Motor neuron (in vitro differentiated cells): ENCODE measurements around the gene CNN2. TPM values are rescaled to one million over a fixed set of nuclear protein-coding genes. Genes with fewer than 3 reads are reported as not detected.

ENCODE experiments used
- ATAC-seq, 8 experiments: fragments of 200-7000 bp; cut with Tn5 transposase; replicated peaks in 6 of 8; 2 replicates each; pipeline ENCODE4 v1.8.0; 2021; ENCODE audit warnings: mild to moderate bottlenecking in 8 of 8, moderate library complexity in 8 of 8
- H3K27ac ChIP-seq, 2 donors: fragments of 250-450 bp; sonication (Bioruptor Pico); 2 replicates each; pipeline ENCODE4 v1.9.0; 2021; ENCODE audit warnings: antibody characterized with exemption in 2 of 2, mild to moderate bottlenecking in 2 of 2, moderate library complexity in 1 of 2
- H3K4me1 ChIP-seq, 2 donors: fragments of 250-450 bp; sonication (Bioruptor Pico); replicated peaks in 1 of 2; 2 replicates each; pipeline ENCODE4 v1.6.1; 2021; ENCODE audit warnings: antibody characterized with exemption in 2 of 2, mild to moderate bottlenecking in 2 of 2, moderate library complexity in 1 of 2
- H3K4me3 ChIP-seq, 5 donors: fragments of 250-450 bp; sonication (Bioruptor Pico); 2 replicates each; pipeline ENCODE4 v1.9.0; 2021; ENCODE audit warnings: antibody characterized with exemption in 5 of 5, mild to moderate bottlenecking in 5 of 5, moderate library complexity in 4 of 5
- WGBS, 10 experiments: fragments of 450-650 bp; shearing (Covaris generic); methylation state at CpG; one replicate each; pipeline ENCODE4 v1.0.0; 2022; 5-methylcytosine and 5-hydroxymethylcytosine counted together
- in situ Hi-C, 9 experiments: fragments of 400-800 bp; cut with MboI; loops; one replicate each; pipeline ENCODE4 v1.15.0; 2021; ENCODE audit warnings: low sequenced_read_pairs in 9 of 9, low pct_unique_long_range_greater_than_20kb in 2 of 9; ENCODE audit not compliant: unreplicated experiment in 9 of 9
- total RNA-seq, 8 experiments: library from RNA; unstranded; fragments of 300-600 nt; gene quantifications; 2 replicates each; pipeline versions ENCODE4 v1.2.3 to v1.2.4, GENCODE V29; 2022

Gene CNN2
- total RNA-seq, 8 experiments from 2014 or later: 24.9 to 141 (median 63.0) TPM

GRCh38 chr19:1084024-1084868 lies 57.8 kb downstream of the CNN2 start:
- no peak overlapping the region for H3K27ac ChIP-seq
- no peak for ATAC-seq
- 67 to 100% (median 95%) methylated on average over 1 to 12 of the region's 43 CpGs; no CpG with 5 or more reads in 2 of the 10 experiments for WGBS, 10 experiments
- peaks cover 0 to 12% of the 10 kb centered on the region in 2 donors for H3K4me1 ChIP-seq
- in situ Hi-C loops: no loop called here
- H3K4me3 ChIP-seq: no peak overlapping the region

DNA sequence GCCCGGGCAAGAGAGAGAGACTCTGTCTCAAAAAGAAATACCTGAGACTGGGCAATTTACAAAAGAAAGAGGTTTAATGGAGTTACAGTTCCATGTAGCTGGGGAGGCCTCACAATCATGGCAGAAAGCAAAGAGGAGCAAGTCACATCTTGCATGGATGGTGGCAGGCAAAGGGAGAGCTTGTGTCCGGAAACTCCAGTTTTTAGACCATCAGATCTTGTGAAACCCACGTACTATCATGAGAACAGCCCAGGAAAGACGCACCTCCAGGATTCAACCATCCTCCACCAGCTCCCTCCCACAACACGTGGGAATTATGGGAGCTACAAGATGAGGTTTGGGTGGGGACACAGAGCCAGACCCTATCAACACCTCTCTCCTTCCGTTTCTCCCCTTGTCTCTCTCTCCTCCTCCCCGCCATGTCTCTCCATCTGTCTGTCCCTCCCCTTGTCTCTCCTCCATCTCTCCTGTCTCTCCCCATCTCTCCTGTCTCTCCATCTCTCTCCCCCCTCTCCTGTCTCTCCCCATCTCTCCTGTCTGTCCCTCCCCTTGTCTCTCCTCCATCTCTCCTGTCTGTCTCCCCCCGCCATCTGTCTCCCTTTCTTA lies 58.7 kb downstream of the CNN2 start:
- in situ Hi-C loops: no loop called here
- WGBS, 10 experiments: 60 to 100% (median 86%) methylated on average over 1 to 3 of the region's 8 CpGs; no CpG with 5 or more reads in 2 of the 10 experiments
- peak in 1 of 8 experiments; percentile 7 for ATAC-seq
- Histone ChIP-seq H3K27ac (no peak overlapping the region), H3K4me3 (no peak overlapping the region), H3K4me1 (peaks cover 0 to 12% of the 10 kb centered on the region in 2 donors)

GRCh38 chr19:1085676-1086442 lies 59.5 kb downstream of the CNN2 start:
- in situ Hi-C loops: no loop called here
- no peak overlapping the region for H3K27ac ChIP-seq
- WGBS, 10 experiments: 0 to 86% (median 40%) methylated on average over 1 to 6 of the region's 38 CpGs; no CpG with 5 or more reads in 7 of the 10 experiments

DNA sequence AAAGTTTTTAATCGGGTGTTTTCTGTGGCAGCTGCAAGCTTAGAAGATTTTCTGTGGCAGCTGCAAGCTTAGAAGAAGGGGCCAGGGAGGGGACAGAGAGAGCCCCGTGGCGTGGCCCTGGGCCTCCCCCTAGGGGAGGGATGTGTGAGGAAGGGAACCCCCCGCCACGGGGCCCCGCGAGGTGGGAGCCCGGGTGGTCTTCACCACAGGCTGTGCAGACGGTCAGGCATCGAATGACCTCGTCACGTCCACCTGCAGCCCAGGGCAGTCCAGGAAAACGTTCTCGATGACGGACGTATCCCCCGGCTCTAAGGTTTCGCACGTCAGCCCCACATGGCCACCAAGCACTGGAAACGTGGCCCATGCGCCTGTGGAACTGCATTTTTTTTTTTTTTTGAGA lies 60.2 kb downstream of the CNN2 start:
- in situ Hi-C loops: no loop called here
- no peak overlapping the region for H3K4me3 ChIP-seq
- H3K4me1 ChIP-seq: peaks cover 0 to 11% of the 10 kb centered on the region in 2 donors
- WGBS, 10 experiments: 76 to 86% (median 80%) methylated on average over 1 to 9 of the region's 21 CpGs; no CpG with 5 or more reads in 7 of the 10 experiments
- ATAC-seq: no peak
- no peak overlapping the region for H3K27ac ChIP-seq

More at GRCh38 chr19:1085676-1086442, 59.5 kb downstream of the CNN2 start:
- Histone ChIP-seq H3K4me3 (no peak overlapping the region), H3K4me1 (peaks cover 0 to 12% of the 10 kb centered on the region in 2 donors)
- ATAC-seq: peak in 1 of 8 experiments; percentile 5

- in situ Hi-C loops: no loop called here
- WGBS, 10 experiments: 40 to 100% (median 88%) methylated on average over 3 to 10 of the region's 27 CpGs; no CpG with 5 or more reads in 3 of the 10 experiments
- peaks cover 0 to 2% of the 10 kb centered on the region in 2 donors for H3K4me1 ChIP-seq
- no peak overlapping the region for H3K4me3 ChIP-seq
- no peak overlapping the region for H3K27ac ChIP-seq
- no peak for ATAC-seq
Observed at GRCh38 chr19:1087813-1088415, 61.5 kb downstream of the CNN2 start.

DNA sequence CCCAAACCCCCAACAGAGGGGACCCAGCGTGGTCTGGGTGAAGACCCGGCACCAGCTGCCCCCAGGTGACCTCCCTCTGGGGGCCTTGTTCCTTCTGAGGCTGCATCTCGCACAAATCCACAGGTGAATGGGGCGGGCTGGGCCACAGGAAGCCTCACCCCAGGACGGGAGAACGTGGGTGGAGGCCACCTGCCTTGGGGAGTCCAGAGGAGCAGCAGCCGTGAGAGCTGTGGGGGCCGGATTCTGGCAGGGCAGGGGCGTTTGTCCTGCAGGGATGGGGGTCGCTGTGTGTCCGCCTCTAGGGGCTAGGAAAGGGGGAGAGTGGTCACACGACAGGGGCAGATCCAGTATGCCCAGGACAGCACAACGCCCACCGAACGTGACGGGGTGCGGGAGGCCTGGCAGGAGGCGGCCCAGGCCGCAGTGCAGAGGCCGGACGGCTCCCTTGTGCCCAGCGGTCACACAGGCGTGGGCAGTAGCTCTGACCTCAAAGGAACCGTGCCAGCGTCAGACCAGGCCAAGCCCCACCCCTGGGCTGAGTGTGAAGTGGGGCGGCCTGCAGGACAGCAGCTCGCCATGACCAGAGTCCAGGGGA lies 62.1 kb downstream of the CNN2 start:
- ATAC-seq: peak in 2 of 8 experiments; percentile 5 to 14
- 67% methylated on average over 1 of the region's 27 CpGs; no CpG with 5 or more reads in 9 of the 10 experiments for WGBS, 10 experiments

More for the DNA sequence above, 62.1 kb downstream of the CNN2 start:
- in situ Hi-C loops: no loop called here
- Histone ChIP-seq H3K27ac (no peak overlapping the region), H3K4me1 (peaks cover under 1 to 1% of the 10 kb centered on the region in 2 donors), H3K4me3 (no peak overlapping the region)

Other genes with a start within 250 kb of the CNN2 start
- gene PTBP1, start 229.2 kb upstream of the CNN2 start, total RNA-seq: 100 to 1,000 TPM in 4 of 8 experiments, 10 to 100 TPM in 4; 39.0 to 258 (median 109) TPM
- gene PLPPR3, start 204.7 kb upstream of the CNN2 start, total RNA-seq: 10 to 100 TPM in 5 of 8 experiments, under 1 TPM in 3; 0.22 to 68.1 (median 43.3) TPM
- gene AZU1, start 198.8 kb upstream of the CNN2 start, total RNA-seq: 1 to 10 TPM in 1 of 8 experiments, under 1 TPM in 5, not detected in 2; 0.24 to 1.4 (median 0.71) TPM
- 1 to 10 TPM in 1 of 8 experiments, under 1 TPM in 2, not detected in 5; 0.37 to 1.2 (median 0.54) TPM for gene PRTN3, start 185.6 kb upstream of the CNN2 start, total RNA-seq
- gene ELANE, start 174.3 kb upstream of the CNN2 start, total RNA-seq: under 1 TPM in 1 of 8 experiments, not detected in 7; 0.32 TPM
- gene CFD, start 166.9 kb upstream of the CNN2 start, total RNA-seq: 10 to 100 TPM in 1 of 8 experiments, 1 to 10 TPM in 4, under 1 TPM in 3; 0.83 to 72.1 (median 1.6) TPM
- gene MED16, start 133.4 kb upstream of the CNN2 start, total RNA-seq: 10 to 100 TPM; 15.0 to 44.1 (median 26.1) TPM
- under 1 TPM in 1 of 8 experiments, not detected in 7; under 0.01 TPM for gene RNU6-9, start 133.1 kb upstream of the CNN2 start, total RNA-seq
- 10 to 100 TPM; 25.7 to 35.6 (median 30.1) TPM for gene R3HDM4, start 113.4 kb upstream of the CNN2 start, total RNA-seq
- 1 to 10 TPM in 2 of 8 experiments, under 1 TPM in 5, not detected in 1; 0.24 to 2.1 (median 0.64) TPM for gene KISS1R, start 109.3 kb upstream of the CNN2 start, total RNA-seq
- gene ARID3A, start 100.6 kb upstream of the CNN2 start, total RNA-seq: 10 to 100 TPM in 4 of 8 experiments, 1 to 10 TPM in 4; 5.8 to 22.6 (median 10.3) TPM
- 10 to 100 TPM; 23.8 to 64.7 (median 36.2) TPM for gene WDR18, start 42.3 kb upstream of the CNN2 start, total RNA-seq
- 1 to 10 TPM in 1 of 8 experiments, under 1 TPM in 6, not detected in 1; 0.08 to 1.1 (median 0.28) TPM for gene GRIN3B, start 26.2 kb upstream of the CNN2 start, total RNA-seq
- 100 to 1,000 TPM in 2 of 8 experiments, 10 to 100 TPM in 6; 59.4 to 125 (median 87.8) TPM for gene TMEM259, start 5.5 kb upstream of the CNN2 start, total RNA-seq
- under 1 TPM in 1 of 8 experiments, not detected in 7; under 0.01 TPM for gene RNU6-2, start 5.1 kb upstream of the CNN2 start, total RNA-seq
- gene ABCA7, start 13.5 kb downstream of the CNN2 start, total RNA-seq: 10 to 100 TPM in 4 of 8 experiments, 1 to 10 TPM in 4; 6.5 to 35.6 (median 9.1) TPM
- gene ARHGAP45, start 40.6 kb downstream of the CNN2 start, total RNA-seq: 10 to 100 TPM in 1 of 8 experiments, 1 to 10 TPM in 7; 2.8 to 13.1 (median 5.7) TPM
- gene POLR2E, start 68.8 kb downstream of the CNN2 start, total RNA-seq: 100 to 1,000 TPM in 4 of 8 experiments, 10 to 100 TPM in 4; 73.0 to 233 (median 103) TPM
- gene GPX4, start 77.4 kb downstream of the CNN2 start, total RNA-seq: 100 to 1,000 TPM; 331 to 509 (median 399) TPM
- 10 to 100 TPM in 6 of 8 experiments, 1 to 10 TPM in 2; 5.6 to 54.9 (median 22.5) TPM for gene SBNO2, start 147.7 kb downstream of the CNN2 start, total RNA-seq
- 10 to 100 TPM; 30.1 to 61.1 (median 36.6) TPM for gene STK11, start 179.2 kb downstream of the CNN2 start, total RNA-seq
- gene CBARP, start 211.4 kb downstream of the CNN2 start, total RNA-seq: 10 to 100 TPM in 3 of 8 experiments, 1 to 10 TPM in 5; 1.2 to 18.0 (median 8.5) TPM
- 100 to 1,000 TPM in 3 of 8 experiments, 10 to 100 TPM in 5; 72.1 to 359 (median 83.5) TPM for gene ATP5F1D, start 215.1 kb downstream of the CNN2 start, total RNA-seq
- gene MIDN, start 222.0 kb downstream of the CNN2 start, total RNA-seq: 10 to 100 TPM; 15.0 to 78.9 (median 35.1) TPM
- 1,000 to 10,000 TPM in 2 of 8 experiments, 100 to 1,000 TPM in 6; 354 to 1,038 (median 830) TPM for gene CIRBP, start 242.7 kb downstream of the CNN2 start, total RNA-seq
- gene FAM174C, start 248.9 kb downstream of the CNN2 start, total RNA-seq: 10 to 100 TPM; 14.2 to 88.9 (median 25.3) TPM